Sigmoid colon (tissue), 7 donors: Measurements from ENCODE around the gene SUSD4. TPM values are rescaled to one million over a fixed set of nuclear protein-coding genes. Genes with fewer than 3 reads are reported as not detected.
"Not testable (repeated sequence)": the region's sequence is repeated elsewhere in the genome, so short reads cannot be mapped to it uniquely, and the experiment has no call there.

Source experiments
- DNase-seq: peaks from one replicate; pipeline ENCODE4 v3.0.0-alpha.2; 2019
- H3K27ac ChIP-seq, 4 donors: fragments of 200-600 bp; sonication (generic); one replicate each; pipeline ENCODE4 v1.5.1; 2016 to 2019; ENCODE audit warnings: mild to moderate bottlenecking in 1 of 4
- H3K27me3 ChIP-seq, 3 donors: fragments of 200-600 bp; sonication (generic); one replicate each; pipeline ENCODE4 v1.5.1; 2019; ENCODE audit warnings: mild to moderate bottlenecking in 1 of 3
- H3K36me3 ChIP-seq, 4 donors: fragments of 200-600 bp; sonication (generic); one replicate each; pipeline ENCODE4 v1.5.1; 2016 to 2019
- H3K4me1 ChIP-seq, 4 donors: fragments of 200-600 bp; sonication (generic); one replicate each; pipeline ENCODE4 v1.5.1; 2017 to 2019
- H3K4me3 ChIP-seq, 4 donors: fragments of 200-600 bp; sonication (generic); one replicate each; pipeline ENCODE4 v1.5.1; 2017 to 2019; ENCODE audit warnings: mild to moderate bottlenecking in 2 of 4, moderate library complexity in 1 of 4
- H3K9me3 ChIP-seq, 4 donors: fragments of 200-600 bp in 3 of 4; sonication (generic) in 3 of 4; one replicate each; pipeline versions ENCODE4 v1.5.1 to v1.6.1; 2013 to 2019
- CTCF ChIP-seq, 4 experiments: fragments of 450-650 bp in 3 of 4; fragments of 200-600 bp in 1 of 4; IDR thresholded peaks; one replicate each; pipeline ENCODE4 v1.5.1; 2016 to 2019; ENCODE audit warnings: antibody characterized with exemption in 4 of 4, mild to moderate bottlenecking in 3 of 4, moderate library complexity in 2 of 4
- EP300 ChIP-seq, 4 donors: sonication (generic); formaldehyde crosslinking; IDR thresholded peaks; one replicate each; pipeline ENCODE4 v1.6.1; 2017; ENCODE audit warnings: antibody characterized with exemption in 4 of 4
- POLR2A ChIP-seq, 2 donors: fragments of 450-650 bp; IDR thresholded peaks; one replicate each; pipeline ENCODE4 v1.6.1; 2016; ENCODE audit warnings: antibody characterized with exemption in 2 of 2, mild to moderate bottlenecking in 2 of 2, moderate library complexity in 2 of 2
- POLR2AphosphoS5 ChIP-seq, 4 donors: sonication (generic); formaldehyde crosslinking; IDR thresholded peaks; one replicate each; pipeline ENCODE4 v1.6.1; 2017; ENCODE audit warnings: antibody characterized with exemption in 4 of 4
- WGBS, 2 donors: extraction: QIAGEN DNeasy Blood & Tissue Kit; methylation state at CpG; one replicate each; pipeline ENCODE4 v1.1.7; 2013; 5-methylcytosine and 5-hydroxymethylcytosine counted together
- intact Hi-C: fragments of 100-400 bp; cut with DNase I; formaldehyde crosslinking; loops from one replicate; pipeline ENCODE4 v1.15.1; 2023
- polyA plus RNA-seq, 3 donors: library from polyadenylated mRNA; stranded (reverse); fragments of 200-250 nt; gene quantifications; one replicate each; pipeline ENCODE4 v1.2.3, GENCODE V29; 2013
- total RNA-seq, 4 donors: library from RNA; depleted of rRNA; stranded (reverse); fragments of >200 nt; gene quantifications; one replicate each; pipeline ENCODE4 v1.1.0, GENCODE V29; 2016
- donor health status: healthy with polysubstance abuse.
- donor health status: Bipolar disorder and iron deficiency.
- donor health status: healthy.

The SUSD4 gene
- total and polyA plus RNA-seq, 7 donors = 0.57 to 3.9 (median 0.82) TPM; not detected in 1

GRCh38 chr1:223259462-223259861, 104.5 kb downstream of the SUSD4 start:
- H3K9me3 ChIP-seq = no peaks in the 10 kb centered on the region
- H3K36me3 ChIP-seq = no peaks in the 10 kb centered on the region
- H3K27me3 ChIP-seq = no peaks in the 10 kb centered on the region
- no peak for DNase-seq
- H3K27ac ChIP-seq = no peak overlapping the region
- TF ChIP-seq CTCF (IDR thresholded peaks at IDR 0.05) = no peak
- TF ChIP-seq EP300 (IDR thresholded peaks at IDR 0.05) = no peak
- no peak for TF ChIP-seq POLR2AphosphoS5 (IDR thresholded peaks at IDR 0.05)
- TF ChIP-seq POLR2A (IDR thresholded peaks at IDR 0.05) = no peak
- WGBS, 2 donors = 93 to 94% methylated on average over 3 of the region's 3 CpGs
- H3K4me3 ChIP-seq = no peak overlapping the region
- intact Hi-C loops = no loop called here
- H3K4me1 ChIP-seq = no peaks in the 10 kb centered on the region

GRCh38 chr1:223258751-223259198, 105.2 kb downstream of the SUSD4 start:
- no peak for TF ChIP-seq POLR2A (IDR thresholded peaks at IDR 0.05)
- no peak for TF ChIP-seq CTCF (IDR thresholded peaks at IDR 0.05)
- TF ChIP-seq EP300 (IDR thresholded peaks at IDR 0.05) = no peak
- no peak for TF ChIP-seq POLR2AphosphoS5 (IDR thresholded peaks at IDR 0.05)
- no peak for DNase-seq
- H3K9me3 ChIP-seq = no peaks in the 10 kb centered on the region
- H3K4me3 ChIP-seq = no peak overlapping the region
- WGBS, 2 donors = 84 to 86% methylated on average over 6 of the region's 6 CpGs
- H3K27me3 ChIP-seq = no peaks in the 10 kb centered on the region
- H3K4me1 ChIP-seq = no peaks in the 10 kb centered on the region
- intact Hi-C loops = no loop called here
- H3K27ac ChIP-seq = no peak overlapping the region
- H3K36me3 ChIP-seq = no peaks in the 10 kb centered on the region

GRCh38 chr1:223257856-223258550, 106.0 kb downstream of the SUSD4 start:
- no peaks in the 10 kb centered on the region for H3K36me3 ChIP-seq
- DNase-seq = no peak
- TF ChIP-seq EP300 (IDR thresholded peaks at IDR 0.05) = no peak
- TF ChIP-seq POLR2A (IDR thresholded peaks at IDR 0.05) = no peak
- TF ChIP-seq CTCF (IDR thresholded peaks at IDR 0.05) = no peak
- no peak for TF ChIP-seq POLR2AphosphoS5 (IDR thresholded peaks at IDR 0.05)
- no peaks in the 10 kb centered on the region for H3K27me3 ChIP-seq
- H3K9me3 ChIP-seq = no peaks in the 10 kb centered on the region
- H3K4me1 ChIP-seq = no peaks in the 10 kb centered on the region
- H3K27ac ChIP-seq = no peak overlapping the region
- WGBS, 2 donors = 88 to 91% methylated on average over 8 of the region's 8 CpGs
- no peak overlapping the region for H3K4me3 ChIP-seq
- intact Hi-C loops = no loop called here

- WGBS, 2 donors = 92 to 95% methylated on average over 3 of the region's 3 CpGs
- Histone ChIP-seq H3K27ac (no peak overlapping the region), H3K27me3 (no peaks in the 10 kb centered on the region), H3K4me3 (no peak overlapping the region), H3K36me3 (no peaks in the 10 kb centered on the region), H3K4me1 (no peaks in the 10 kb centered on the region), H3K9me3 (no peaks in the 10 kb centered on the region)
- intact Hi-C loops = no loop called here
- no peak for DNase-seq
- TF ChIP-seq POLR2AphosphoS5 (IDR thresholded peaks at IDR 0.05) (no peak), POLR2A (IDR thresholded peaks at IDR 0.05) (no peak), EP300 (IDR thresholded peaks at IDR 0.05) (no peak), CTCF (IDR thresholded peaks at IDR 0.05) (no peak)
Measured at GRCh38 chr1:223256034-223256433, 107.9 kb downstream of the SUSD4 start.

GRCh38 chr1:223253916-223254315, 110.1 kb downstream of the SUSD4 start:
- Histone ChIP-seq H3K4me3 (no peak overlapping the region), H3K27me3 (no peaks in the 10 kb centered on the region), H3K27ac (no peak overlapping the region), H3K9me3 (no peaks in the 10 kb centered on the region), H3K36me3 (no peaks in the 10 kb centered on the region), H3K4me1 (no peaks in the 10 kb centered on the region)
- WGBS, 2 donors = 80 to 89% methylated on average over 3 of the region's 3 CpGs
- no peak for DNase-seq
- intact Hi-C loops = no loop called here
- TF ChIP-seq EP300 (IDR thresholded peaks at IDR 0.05) = no peak

- 72 to 82% methylated on average over 2 of the region's 2 CpGs for WGBS, 2 donors
- DNase-seq, H3K4me3 ChIP-seq, H3K4me1 ChIP-seq, H3K27ac ChIP-seq, H3K36me3 ChIP-seq, H3K27me3 ChIP-seq, H3K9me3 ChIP-seq, intact Hi-C loops: not testable (repeated sequence)
Measured at GRCh38 chr1:223251387-223251786, 112.6 kb downstream of the SUSD4 start.
